K562 (cell line): Measurements from ENCODE around the gene SDS. TPM values are rescaled to one million over a fixed set of nuclear protein-coding genes. Genes with fewer than 3 reads are reported as not detected.

ENCODE experiments used
- ATAC-seq: fragments of 200-7000 bp; cut with Tn5 transposase; 3 replicates; pipeline ENCODE4 v1.9.1; 2020; ENCODE audit warnings: moderate library complexity
- BruUV-seq: library from RNA; stranded (reverse); fragments of 400-500 nt; replicated peaks from 2 replicates; lab custom pipeline; 2021; lab: Mats Ljungman, UMichigan
- CTCF ChIA-PET: fragments of 300-600 bp; formaldehyde crosslinking; extraction: SDS; loops from one replicate; lab custom pipeline; 2021; ENCODE audit warnings: low intra/inter-chr PET ratio; lab: Yijun Ruan, JAX
- POLR2A ChIA-PET: fragments of 300-600, 350-650 bp; sonication (Branson Sonifier 250); formaldehyde crosslinking; extraction: SDS; loops from one replicate; lab custom pipeline; 2021; ENCODE audit warnings: antibody characterized with exemption, inconsistent platforms; lab: Yijun Ruan, JAX
- DNase-seq, 4 experiments: peaks; one replicate each; pipeline versions ENCODE4 v3.0.0 to v3.0.0-alpha.2; 2011 to 2018; ENCODE audit warnings: low spot score in 3 of 4, mixed read lengths in 3 of 4; ENCODE audit errors: extremely low read depth in 1 of 4
- FAIRE-seq: peaks from 2 replicates; lab custom pipeline; 2011; peaks lifted over from hg19 to GRCh38; lab: Jason Lieb, UNC
- H2AFZ ChIP-seq: 2 replicates; pipeline ENCODE4 v1.6.0; 2011; ENCODE audit warnings: low read depth, low read length, control low read depth, inconsistent platforms
- H3K27ac ChIP-seq: fragments of 200-600 bp; 3 replicates; pipeline ENCODE4 v1.8.0; 2011; ENCODE audit warnings: low read depth, mild to moderate bottlenecking, control low read depth, inconsistent platforms, low read length, moderate library complexity, mixed read lengths; ENCODE audit errors: extremely low read depth
- H3K27me3 ChIP-seq, 2 experiments: fragments of 300-600 bp in 1 of 2; 2 replicates in 1 of 2; 3 replicates in 1 of 2; pipeline versions ENCODE4 v1.6.0 to v1.8.0; 2011; ENCODE audit warnings: inconsistent platforms in 2 of 2, low read length in 2 of 2, mild to moderate bottlenecking in 1 of 2, mixed read lengths in 1 of 2, moderate library complexity in 1 of 2; ENCODE audit not compliant: control insufficient read depth in 2 of 2, insufficient read depth in 2 of 2
- H3K36me3 ChIP-seq: fragments of 300-600 bp; 3 replicates; pipeline ENCODE4 v1.8.0; 2011; ENCODE audit warnings: mild to moderate bottlenecking, low read length, inconsistent platforms; ENCODE audit not compliant: control insufficient read depth, insufficient read depth
- H3K4me1 ChIP-seq, 2 experiments: fragments of 200-600 bp in 1 of 2; replicated peaks in 1 of 2; 2 replicates in 1 of 2; 3 replicates in 1 of 2; pipeline versions ENCODE4 v1.5.1 to v1.8.0; 2011; ENCODE audit warnings: inconsistent platforms in 2 of 2, low read length in 2 of 2, mild to moderate bottlenecking in 1 of 2, mixed read lengths in 1 of 2, moderate library complexity in 1 of 2; ENCODE audit not compliant: control insufficient read depth in 2 of 2, insufficient read depth in 2 of 2
- H3K4me2 ChIP-seq: 2 replicates; pipeline ENCODE4 v1.6.1; 2011; ENCODE audit warnings: low read length, control low read depth, inconsistent platforms, mixed read lengths; ENCODE audit not compliant: insufficient read depth
- H3K4me3 ChIP-seq: fragments of 200-600 bp; sonication (generic), shearing (Covaris generic); 2 replicates; pipeline ENCODE4 v1.5.1; 2016; ENCODE audit warnings: control low read depth, inconsistent platforms
- H3K79me2 ChIP-seq: fragments of 200-600 bp; 3 replicates; pipeline ENCODE4 v1.8.0; 2011; ENCODE audit warnings: low read length, inconsistent platforms; ENCODE audit not compliant: control insufficient read depth, insufficient read depth
- H3K9ac ChIP-seq, 2 experiments: 2 replicates each; pipeline versions ENCODE4 v1.6.0 to v1.6.1; 2011; ENCODE audit warnings: low read depth in 2 of 2, low read length in 2 of 2, control low read depth in 1 of 2, inconsistent platforms in 1 of 2, mild to moderate bottlenecking in 1 of 2, mixed read lengths in 1 of 2; ENCODE audit not compliant: insufficient read depth in 1 of 2
- H3K9me1 ChIP-seq: one replicate; pipeline ENCODE4 v1.6.0; 2011; ENCODE audit warnings: inconsistent platforms, mild to moderate bottlenecking, low read length, moderate library complexity; ENCODE audit not compliant: control insufficient read depth, insufficient read depth
- H3K9me3 ChIP-seq: replicated peaks from 2 replicates; pipeline ENCODE4 v1.5.1; 2011; ENCODE audit warnings: low read depth, low read length, inconsistent platforms; ENCODE audit not compliant: control insufficient read depth, insufficient read depth
- H4K20me1 ChIP-seq: replicated peaks from 2 replicates; pipeline ENCODE4 v1.6.1; 2011; ENCODE audit warnings: low read length, inconsistent platforms, mixed read lengths; ENCODE audit not compliant: control insufficient read depth, insufficient read depth
- ARHGAP35 ChIP-seq: fragments of 450-650 bp; IDR thresholded peaks from 2 replicates; pipeline ENCODE4 v1.6.1; 2018; ENCODE audit not compliant: partially characterized antibody
- HDAC6 ChIP-seq: IDR thresholded peaks from 2 replicates; pipeline ENCODE4 v1.6.1; 2012; ENCODE audit warnings: low read depth, mild to moderate bottlenecking, control low read depth, inconsistent platforms, low read length, moderate library complexity
- MYNN ChIP-seq, 2 experiments: sonication (generic); formaldehyde crosslinking in 1 of 2; IDR thresholded peaks; 2 replicates each; pipeline versions ENCODE4 v1.5.0 to v1.6.1; 2016 to 2020; ENCODE audit warnings: antibody characterized with exemption in 1 of 2, missing genetic modification reagents in 1 of 2
- NR3C1 ChIP-seq: sonication (generic); formaldehyde crosslinking; IDR thresholded peaks from 2 replicates; pipeline ENCODE4 v1.8.1; 2022; ENCODE audit warnings: missing genetic modification reagents
- NR4A1 ChIP-seq, 2 experiments: fragments of 250-450 bp in 1 of 2; fragments of 450-650 bp in 1 of 2; sonication (Bioruptor Pico) in 1 of 2; IDR thresholded peaks; 2 replicates each; pipeline versions ENCODE4 v1.4.0 to v1.6.1; 2016 to 2020; ENCODE audit warnings: mild to moderate bottlenecking in 2 of 2, missing compliant biosample characterization in 1 of 2, missing genetic modification characterization in 1 of 2, moderate library complexity in 1 of 2
- PCBP2 ChIP-seq: fragments of 200-400 bp; formaldehyde crosslinking; IDR thresholded peaks from 2 replicates; pipeline ENCODE4 v1.6.1; 2018; ENCODE audit warnings: low read length, low read depth, mild to moderate bottlenecking, moderate library complexity; ENCODE audit not compliant: poor library complexity, severe bottlenecking
- PREB ChIP-seq: sonication (generic); formaldehyde crosslinking; IDR thresholded peaks from 2 replicates; pipeline ENCODE4 v1.8.1; 2023; ENCODE audit warnings: mild to moderate bottlenecking, missing genetic modification reagents
- SAFB2 ChIP-seq: fragments of 200-400 bp; formaldehyde crosslinking; IDR thresholded peaks from 2 replicates; pipeline ENCODE4 v1.6.1; 2018; ENCODE audit warnings: borderline replicate concordance, low read length, low read depth, moderate library complexity; ENCODE audit not compliant: severe bottlenecking
- ZFP91 ChIP-seq: sonication (generic); formaldehyde crosslinking; IDR thresholded peaks from 2 replicates; pipeline ENCODE4 v1.8.0; 2022; ENCODE audit warnings: mild to moderate bottlenecking, missing genetic modification reagents
- ZNF133 ChIP-seq: fragments of 250-450 bp; sonication (Bioruptor Pico); IDR thresholded peaks from 2 replicates; pipeline ENCODE4 v1.4.0; 2020; ENCODE audit warnings: mild to moderate bottlenecking
- ZNF197 ChIP-seq: fragments of 200-800 bp; sonication (Bioruptor generic); IDR thresholded peaks from 2 replicates; pipeline ENCODE4 v1.6.1; 2016; ENCODE audit warnings: low read depth, missing genetic modification characterization, missing compliant biosample characterization
- WGBS: fragments of 100-300 bp; shearing (Covaris generic); methylation state at CpG from one replicate; pipeline ENCODE4 v1.1.6; 2016; ENCODE audit warnings: low coverage, mixed read lengths; ENCODE audit not compliant: insufficient coverage; ENCODE audit errors: missing lambda C conversion rate; 5-methylcytosine and 5-hydroxymethylcytosine counted together
- in situ Hi-C: fragments of 300-500 bp; cut with MboI; formaldehyde crosslinking; loops from 4 replicates; pipeline ENCODE4 v1.15.0; 2018; ENCODE audit warnings: inconsistent platforms, mixed read lengths
- intact Hi-C: fragments of 100-400 bp; cut with micrococcal nuclease; formaldehyde crosslinking; loops from 2 replicates; pipeline ENCODE4 v1.14.2; 2022
- polyA plus RNA-seq, 8 experiments: library from polyadenylated mRNA; depleted of rRNA in 4 of 8; stranded (reverse) in 5 of 8; unstranded in 3 of 8; fragments of >200 nt; fragmentation: Nextera tagmentation in 2 of 8; fragmentation: Illumina TruSeq in 1 of 8; extraction: Ambion mirVana in 2 of 8; extraction: Trizol in 1 of 8; gene quantifications; 2 replicates each; pipeline versions ENCODE4 v1.2.1 to v1.2.3, GENCODE V29; 2011 to 2014; ENCODE audit warnings: inconsistent platforms in 1 of 8, missing spikeins in 1 of 8
- total RNA-seq, 7 experiments: library from RNA; depleted of rRNA in 6 of 7; stranded (reverse); fragments of >200 nt in 6 of 7; fragmentation: Illumina TruSeq in 2 of 7; extraction: Trizol in 2 of 7; gene quantifications; 2 replicates each; pipeline versions ENCODE4 v1.2.1 to v1.2.3, GENCODE V29; 2011 to 2021; ENCODE audit warnings: low replicate concordance in 1 of 7
- TF ChIP-seq, protein P1 (sequence below): fragments of 200-800 bp; sonication (Bioruptor generic); IDR thresholded peaks from 2 replicates; pipeline ENCODE4 v1.6.1; 2016; ENCODE audit warnings: missing genetic modification characterization, missing compliant biosample characterization

SDS gene
- total and polyA plus RNA-seq, 9 of the 15 experiments (the other 6 are each of a cell fraction or from before 2014, with no cell fraction given) = 0.07 to 1.1 (median 0.12) TPM; not detected in 1

DNA sequence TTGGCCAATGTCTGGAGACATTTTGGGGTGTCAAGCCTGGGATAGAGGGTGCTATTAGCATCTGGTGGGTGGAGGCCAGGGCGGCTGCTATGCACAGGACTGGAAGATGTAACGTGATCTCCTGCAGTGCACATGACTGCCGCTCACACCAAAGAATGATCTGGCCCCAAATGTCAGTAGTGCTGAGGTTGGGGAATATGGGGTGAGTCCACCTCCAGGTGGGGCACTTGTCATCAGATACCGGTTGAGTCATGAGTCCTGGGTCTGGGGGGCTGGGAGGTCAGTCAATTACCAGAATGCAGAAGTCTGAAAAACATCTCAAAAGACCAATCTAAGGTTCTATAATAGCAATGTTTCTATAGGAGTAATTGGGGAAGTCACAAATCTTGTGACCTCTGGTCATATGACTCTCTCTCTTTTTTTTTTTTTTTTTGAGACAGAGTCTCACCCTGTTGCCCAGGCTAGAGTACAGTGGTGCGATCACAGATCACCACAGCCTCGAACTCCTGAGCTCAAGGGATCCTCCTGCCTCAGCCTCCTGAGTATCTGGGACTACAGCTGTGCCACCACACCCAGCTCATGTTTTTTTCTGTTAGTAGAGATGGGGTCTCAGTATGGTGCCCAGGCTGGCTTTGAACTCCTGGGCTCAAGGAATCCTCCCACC, 12.5 kb upstream of the SDS start:
- no peak overlapping the region for H3K4me3 ChIP-seq
- H3K27ac ChIP-seq = peak overlapping the region; percentile 41; the same call in 2 of the 3 replicates
- no peaks in the 10 kb centered on the region for H3K79me2 ChIP-seq
- no peaks in the 10 kb centered on the region; the same call in 1 of the 2 replicates for H3K9me3 ChIP-seq
- H3K36me3 ChIP-seq = no peaks in the 10 kb centered on the region
- FAIRE-seq (peak; percentile 84), ATAC-seq (peak; percentile 85), DNase-seq (peak in 3 of 4 experiments; percentile 35 to 76 (median 56))
- H3K4me1 ChIP-seq = peaks cover 17 to 23% of the 10 kb centered on the region in 2 experiments
- peak overlapping the region; percentile 32; the same call in 1 of the 2 replicates for H3K4me2 ChIP-seq
- POLR2A ChIA-PET = interaction anchor here (1.3 kb wide), 1 partner anchor 8 kb away, joined by 3 read pairs; no protein-coding TSS in a partner anchor
- intact Hi-C loops (no loop called here), in situ Hi-C loops (loop anchor here (25.0 kb wide), 1 partner anchor 229 kb away; the partner anchor contains the start of genes DDX54 and RITA1)
- H3K9me1 ChIP-seq = no peaks in the 10 kb centered on the region
- peak overlapping the region; percentile 74 for H2AFZ ChIP-seq
- no peaks in the 10 kb centered on the region for H3K27me3 ChIP-seq
- BruUV-seq = no TSS peak
- 5% methylated on average over 6 of the region's 6 CpGs for WGBS
- no peaks in the 10 kb centered on the region for H4K20me1 ChIP-seq
- H3K9ac ChIP-seq = peak overlapping the region in 1 of 2 experiments; percentile 48; a peak in 1 of 4 replicates
- CTCF ChIA-PET = no interaction called here
- TF ChIP-seq ZFP91 (CRISPR knock-in tag) (no peak), NR4A1 (CRISPR knock-in tag; IDR thresholded peaks at IDR 0.05) (0 out of 2 replicates have a peak, but pooled peaks have one; percentile 49), NR4A1 (tag; IDR thresholded peaks at IDR 0.05) (peak; percentile 49; the same call in 1 of the 2 replicates), PCBP2 (no peak), MYNN (IDR thresholded peaks at IDR 0.05) (no peak), MYNN (CRISPR knock-in tag; IDR thresholded peaks at IDR 0.05) (no peak), ARHGAP35 (no peak), SAFB2 (no peak), ZNF197 (CRISPR knock-in tag) (peak; percentile 50; the same call in 1 of the 2 replicates), ZNF133 (CRISPR knock-in tag) (no peak), HDAC6 (no peak), PREB (CRISPR knock-in tag) (no peak), NR3C1 (no peak)
- TF ChIP-seq, protein P1, sequence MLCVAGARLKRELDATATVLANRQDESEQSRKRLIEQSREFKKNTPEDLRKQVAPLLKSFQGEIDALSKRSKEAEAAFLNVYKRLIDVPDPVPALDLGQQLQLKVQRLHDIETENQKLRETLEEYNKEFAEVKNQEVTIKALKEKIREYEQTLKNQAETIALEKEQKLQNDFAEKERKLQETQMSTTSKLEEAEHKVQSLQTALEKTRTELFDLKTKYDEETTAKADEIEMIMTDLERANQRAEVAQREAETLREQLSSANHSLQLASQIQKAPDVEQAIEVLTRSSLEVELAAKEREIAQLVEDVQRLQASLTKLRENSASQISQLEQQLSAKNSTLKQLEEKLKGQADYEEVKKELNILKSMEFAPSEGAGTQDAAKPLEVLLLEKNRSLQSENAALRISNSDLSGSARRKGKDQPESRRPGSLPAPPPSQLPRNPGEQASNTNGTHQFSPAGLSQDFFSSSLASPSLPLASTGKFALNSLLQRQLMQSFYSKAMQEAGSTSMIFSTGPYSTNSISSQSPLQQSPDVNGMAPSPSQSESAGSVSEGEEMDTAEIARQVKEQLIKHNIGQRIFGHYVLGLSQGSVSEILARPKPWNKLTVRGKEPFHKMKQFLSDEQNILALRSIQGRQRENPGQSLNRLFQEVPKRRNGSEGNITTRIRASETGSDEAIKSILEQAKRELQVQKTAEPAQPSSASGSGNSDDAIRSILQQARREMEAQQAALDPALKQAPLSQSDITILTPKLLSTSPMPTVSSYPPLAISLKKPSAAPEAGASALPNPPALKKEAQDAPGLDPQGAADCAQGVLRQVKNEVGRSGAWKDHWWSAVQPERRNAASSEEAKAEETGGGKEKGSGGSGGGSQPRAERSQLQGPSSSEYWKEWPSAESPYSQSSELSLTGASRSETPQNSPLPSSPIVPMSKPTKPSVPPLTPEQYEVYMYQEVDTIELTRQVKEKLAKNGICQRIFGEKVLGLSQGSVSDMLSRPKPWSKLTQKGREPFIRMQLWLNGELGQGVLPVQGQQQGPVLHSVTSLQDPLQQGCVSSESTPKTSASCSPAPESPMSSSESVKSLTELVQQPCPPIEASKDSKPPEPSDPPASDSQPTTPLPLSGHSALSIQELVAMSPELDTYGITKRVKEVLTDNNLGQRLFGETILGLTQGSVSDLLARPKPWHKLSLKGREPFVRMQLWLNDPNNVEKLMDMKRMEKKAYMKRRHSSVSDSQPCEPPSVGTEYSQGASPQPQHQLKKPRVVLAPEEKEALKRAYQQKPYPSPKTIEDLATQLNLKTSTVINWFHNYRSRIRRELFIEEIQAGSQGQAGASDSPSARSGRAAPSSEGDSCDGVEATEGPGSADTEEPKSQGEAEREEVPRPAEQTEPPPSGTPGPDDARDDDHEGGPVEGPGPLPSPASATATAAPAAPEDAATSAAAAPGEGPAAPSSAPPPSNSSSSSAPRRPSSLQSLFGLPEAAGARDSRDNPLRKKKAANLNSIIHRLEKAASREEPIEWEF (CRISPR knock-in tag) = 0 out of 2 replicates have a peak, but pooled peaks have one; percentile 57
